KOPT-K1 (cell line): Measurements from ENCODE around the gene CYP4F12.

Source experiments
- H3K27ac ChIP-seq: fragments of 200-600 bp; sonication (generic); 2 replicates; pipeline ENCODE4 v1.5.1; 2016; ENCODE audit warnings: antibody characterized with exemption, mild to moderate bottlenecking, low read depth, low read length; ENCODE audit not compliant: poor library complexity, severe bottlenecking
- H3K36me3 ChIP-seq: fragments of 200-600 bp; sonication (generic); 2 replicates; pipeline ENCODE4 v1.5.1; 2017; ENCODE audit warnings: antibody characterized with exemption, mild to moderate bottlenecking, low read length, moderate library complexity; ENCODE audit not compliant: insufficient read depth
- H3K9me3 ChIP-seq: fragments of 200-600 bp; sonication (generic); 2 replicates; pipeline ENCODE4 v1.5.1; 2017; ENCODE audit warnings: antibody characterized with exemption, low read length, mild to moderate bottlenecking; ENCODE audit not compliant: insufficient read depth, poor library complexity, severe bottlenecking

CYP4F12 gene

GRCh38 chr19:15672580-15673175, at the start of gene CYP4F12:
Gene CYP4F12 (plus strand): TSS chr19:15673087. CDS start chr19:15673530, 443 bp downstream.
- no peak within 1 kb of the TSS for H3K27ac ChIP-seq
- H3K36me3 ChIP-seq = no peaks in the 10 kb centered on the region
- no peaks in the 10 kb centered on the region for H3K9me3 ChIP-seq

- Histone ChIP-seq H3K27ac (no peak overlapping the region), H3K9me3 (no peaks in the 10 kb centered on the region), H3K36me3 (no peaks in the 10 kb centered on the region)
These were observed 49.1 kb upstream of the CYP4F12 start for GRCh38 chr19:15623711-15624318.

- Histone ChIP-seq H3K9me3 (no peaks in the 10 kb centered on the region), H3K36me3 (no peaks in the 10 kb centered on the region), H3K27ac (no peak overlapping the region)
These were observed 44.5 kb upstream of the CYP4F12 start for GRCh38 chr19:15628236-15629002.

- Histone ChIP-seq H3K36me3 (no peaks in the 10 kb centered on the region), H3K9me3 (no peaks in the 10 kb centered on the region), H3K27ac (no peak overlapping the region)
These were observed 43.6 kb upstream of the CYP4F12 start for GRCh38 chr19:15629003-15629880.

GRCh38 chr19:15631817-15632216, 41.1 kb upstream of the CYP4F12 start:
- Histone ChIP-seq H3K9me3 (no peaks in the 10 kb centered on the region), H3K36me3 (no peaks in the 10 kb centered on the region), H3K27ac (no peak overlapping the region)

- Histone ChIP-seq H3K27ac (no peak overlapping the region), H3K9me3 (no peaks in the 10 kb centered on the region), H3K36me3 (no peaks in the 10 kb centered on the region)
These were observed 39.6 kb upstream of the CYP4F12 start for GRCh38 chr19:15633082-15633835.

- no peak overlapping the region for H3K27ac ChIP-seq
- no peaks in the 10 kb centered on the region for H3K36me3 ChIP-seq
- no peaks in the 10 kb centered on the region for H3K9me3 ChIP-seq
These were observed 38.8 kb upstream of the CYP4F12 start for GRCh38 chr19:15634105-15634504.

- Histone ChIP-seq H3K36me3 (no peaks in the 10 kb centered on the region), H3K27ac (no peak overlapping the region), H3K9me3 (no peaks in the 10 kb centered on the region)
These were observed 37.7 kb upstream of the CYP4F12 start for GRCh38 chr19:15635016-15635805.

GRCh38 chr19:15636026-15636425, 36.9 kb upstream of the CYP4F12 start:
- Histone ChIP-seq H3K27ac (no peak overlapping the region), H3K36me3 (no peaks in the 10 kb centered on the region), H3K9me3 (no peaks in the 10 kb centered on the region)

- Histone ChIP-seq H3K27ac (no peak overlapping the region), H3K36me3 (no peaks in the 10 kb centered on the region), H3K9me3 (no peaks in the 10 kb centered on the region)
These were observed 33.3 kb upstream of the CYP4F12 start for GRCh38 chr19:15639596-15639995.

- Histone ChIP-seq H3K36me3 (no peaks in the 10 kb centered on the region), H3K27ac (no peak within 1 kb of the TSS), H3K9me3 (no peaks in the 10 kb centered on the region)
These were observed 32.5 kb upstream of the CYP4F12 start, which contains the start of gene CYP4F3 for GRCh38 chr19:15640294-15640903. Gene CYP4F3 (plus strand): TSS chr19:15640897. CDS start chr19:15641416, 519 bp downstream.

GRCh38 chr19:15640904-15641597, 31.8 kb upstream of the CYP4F12 start:
- no peaks in the 10 kb centered on the region for H3K36me3 ChIP-seq
- no peaks in the 10 kb centered on the region for H3K9me3 ChIP-seq
- H3K27ac ChIP-seq = no peak overlapping the region

- Histone ChIP-seq H3K27ac (no peak overlapping the region), H3K9me3 (no peaks in the 10 kb centered on the region), H3K36me3 (no peaks in the 10 kb centered on the region)
These were observed 30.9 kb upstream of the CYP4F12 start for GRCh38 chr19:15641901-15642491.
